ENCODE data around the gene STUM.

DNA sequence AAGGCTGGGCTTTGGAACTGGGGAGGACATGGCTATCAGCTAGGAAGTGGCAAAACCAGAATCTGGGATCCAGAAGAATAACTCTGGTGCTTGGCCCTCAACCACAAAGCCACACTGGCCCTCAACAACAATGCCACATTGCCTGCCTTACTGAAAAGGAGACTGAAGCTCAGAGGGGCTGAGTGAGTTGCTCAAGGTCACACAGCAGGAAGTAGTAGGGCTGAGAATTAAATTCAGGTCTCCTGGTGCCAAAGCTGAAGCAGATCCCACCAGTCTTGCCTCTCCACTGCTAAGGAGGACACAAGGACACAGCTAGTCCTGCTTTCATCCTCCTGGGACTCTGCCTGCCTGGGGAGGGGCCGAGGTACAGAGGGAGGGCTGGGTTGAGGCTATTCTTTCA is 29.4 kb upstream of the STUM start:
- TF ChIP-seq, protein P1, sequence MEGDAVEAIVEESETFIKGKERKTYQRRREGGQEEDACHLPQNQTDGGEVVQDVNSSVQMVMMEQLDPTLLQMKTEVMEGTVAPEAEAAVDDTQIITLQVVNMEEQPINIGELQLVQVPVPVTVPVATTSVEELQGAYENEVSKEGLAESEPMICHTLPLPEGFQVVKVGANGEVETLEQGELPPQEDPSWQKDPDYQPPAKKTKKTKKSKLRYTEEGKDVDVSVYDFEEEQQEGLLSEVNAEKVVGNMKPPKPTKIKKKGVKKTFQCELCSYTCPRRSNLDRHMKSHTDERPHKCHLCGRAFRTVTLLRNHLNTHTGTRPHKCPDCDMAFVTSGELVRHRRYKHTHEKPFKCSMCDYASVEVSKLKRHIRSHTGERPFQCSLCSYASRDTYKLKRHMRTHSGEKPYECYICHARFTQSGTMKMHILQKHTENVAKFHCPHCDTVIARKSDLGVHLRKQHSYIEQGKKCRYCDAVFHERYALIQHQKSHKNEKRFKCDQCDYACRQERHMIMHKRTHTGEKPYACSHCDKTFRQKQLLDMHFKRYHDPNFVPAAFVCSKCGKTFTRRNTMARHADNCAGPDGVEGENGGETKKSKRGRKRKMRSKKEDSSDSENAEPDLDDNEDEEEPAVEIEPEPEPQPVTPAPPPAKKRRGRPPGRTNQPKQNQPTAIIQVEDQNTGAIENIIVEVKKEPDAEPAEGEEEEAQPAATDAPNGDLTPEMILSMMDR (IDR thresholded peaks at IDR 0.05): no peak
- no peak for TF ChIP-seq POLR2A (IDR thresholded peaks at IDR 0.05)

Measured in adrenal gland (tissue), 5 donors.